Osteoblast (primary cell): ENCODE measurements around the gene WDR75. TPM values are rescaled to one million over a fixed set of nuclear protein-coding genes. Genes with fewer than 3 reads are reported as not detected.

Experiments used
- DNase-seq: peaks from one replicate; pipeline ENCODE4 v3.0.0; 2011; ENCODE audit warnings: low spot score, mixed read lengths; ENCODE audit not compliant: insufficient read length; ENCODE audit errors: missing footprints
- H2AFZ ChIP-seq: 2 replicates; pipeline ENCODE4 v1.6.0; 2011; ENCODE audit warnings: mild to moderate bottlenecking, low read length
- H3K27ac ChIP-seq: 2 replicates; pipeline ENCODE4 v1.5.1; 2011; ENCODE audit warnings: mild to moderate bottlenecking, low read depth, low read length, moderate library complexity
- H3K27me3 ChIP-seq: 2 replicates; pipeline ENCODE4 v1.6.0; 2012; ENCODE audit warnings: mild to moderate bottlenecking, control low read depth, inconsistent platforms, low read length, moderate library complexity; ENCODE audit not compliant: insufficient read depth
- H3K36me3 ChIP-seq: 2 replicates; pipeline ENCODE4 v1.5.1; 2011; ENCODE audit warnings: mild to moderate bottlenecking, low read length, control low read depth, moderate library complexity; ENCODE audit not compliant: insufficient read depth
- H3K4me1 ChIP-seq: 2 replicates; pipeline ENCODE4 v1.5.1; 2011; ENCODE audit warnings: mild to moderate bottlenecking, low read length, control low read depth, moderate library complexity; ENCODE audit not compliant: insufficient read depth
- H3K4me2 ChIP-seq: 2 replicates; pipeline ENCODE4 v1.6.0; 2011; ENCODE audit warnings: mild to moderate bottlenecking, low read length; ENCODE audit not compliant: insufficient read depth
- H3K4me3 ChIP-seq: fragments of 200-600 bp; sonication (generic); 3 replicates; pipeline ENCODE4 v1.5.1; 2012; ENCODE audit warnings: mild to moderate bottlenecking, low read length, inconsistent platforms; ENCODE audit not compliant: insufficient read depth
- H3K79me2 ChIP-seq: 2 replicates; pipeline ENCODE4 v1.6.0; 2012; ENCODE audit warnings: mild to moderate bottlenecking, low read length, control low read depth, inconsistent platforms; ENCODE audit not compliant: insufficient read depth
- H3K9me3 ChIP-seq: 2 replicates; pipeline ENCODE4 v1.5.1; 2011; ENCODE audit warnings: low read depth, low read length, control low read depth
- H4K20me1 ChIP-seq: 2 replicates; pipeline ENCODE4 v1.6.0; 2012; ENCODE audit warnings: mild to moderate bottlenecking, low read length, control low read depth; ENCODE audit not compliant: insufficient read depth
- CTCF ChIP-seq: IDR thresholded peaks from 2 replicates; pipeline ENCODE4 v1.5.1; 2011; ENCODE audit warnings: mild to moderate bottlenecking, low read depth, low read length, moderate library complexity; ENCODE audit errors: extremely low read depth
- total RNA-seq: library from RNA; depleted of rRNA; stranded (reverse); fragments of >200 nt; gene quantifications from 2 replicates; pipeline ENCODE4 v1.2.3, GENCODE V29; 2012

Gene WDR75
- total RNA-seq, 1 donor = 36.2 TPM

DNA sequence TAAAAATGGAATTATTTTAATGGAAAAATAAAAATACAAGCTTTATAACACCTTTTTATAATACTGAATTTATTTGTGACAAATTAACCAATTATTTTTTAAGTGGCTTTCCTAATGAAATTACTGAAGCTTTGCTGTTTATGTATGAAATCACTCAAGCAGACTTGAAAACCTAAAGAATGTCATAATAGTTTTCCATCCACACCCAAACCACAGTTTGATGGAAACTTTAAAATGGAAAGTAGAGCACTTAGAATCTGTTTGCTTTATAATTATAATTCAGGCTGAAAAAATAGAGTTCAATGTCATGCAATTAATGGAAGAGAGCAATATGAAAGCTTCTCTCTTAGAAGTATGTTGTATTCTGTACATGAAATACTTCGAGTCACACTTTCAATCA is 31.6 kb upstream of the WDR75 start:
- no peaks in the 10 kb centered on the region for H3K79me2 ChIP-seq
- H3K4me3 ChIP-seq = no peak overlapping the region
- DNase-seq = peak; percentile 9
- no peak overlapping the region for H2AFZ ChIP-seq
- no peaks in the 10 kb centered on the region for H3K27me3 ChIP-seq
- no peaks in the 10 kb centered on the region for H3K9me3 ChIP-seq
- peak overlapping the region; percentile 87 for H3K27ac ChIP-seq
- no peaks in the 10 kb centered on the region for H4K20me1 ChIP-seq
- peaks cover 48% of the 10 kb centered on the region for H3K4me1 ChIP-seq
- H3K4me2 ChIP-seq = no peak overlapping the region
- no peak for TF ChIP-seq CTCF
- H3K36me3 ChIP-seq = no peaks in the 10 kb centered on the region

- no peak overlapping the region for H3K4me3 ChIP-seq
- H3K4me2 ChIP-seq = peak overlapping the region; percentile 59
- H3K9me3 ChIP-seq = no peaks in the 10 kb centered on the region
- H4K20me1 ChIP-seq = no peaks in the 10 kb centered on the region
- H3K27me3 ChIP-seq = no peaks in the 10 kb centered on the region
- no peak for TF ChIP-seq CTCF
- peak overlapping the region; percentile 85 for H3K27ac ChIP-seq
- H3K79me2 ChIP-seq = no peaks in the 10 kb centered on the region
- H3K4me1 ChIP-seq = peaks cover 43% of the 10 kb centered on the region
- H3K36me3 ChIP-seq = no peaks in the 10 kb centered on the region
- H2AFZ ChIP-seq = no peak overlapping the region
- DNase-seq = peak; percentile 54
These were observed 29.4 kb upstream of the WDR75 start for GRCh38 chr2:189411860-189412259.

DNA sequence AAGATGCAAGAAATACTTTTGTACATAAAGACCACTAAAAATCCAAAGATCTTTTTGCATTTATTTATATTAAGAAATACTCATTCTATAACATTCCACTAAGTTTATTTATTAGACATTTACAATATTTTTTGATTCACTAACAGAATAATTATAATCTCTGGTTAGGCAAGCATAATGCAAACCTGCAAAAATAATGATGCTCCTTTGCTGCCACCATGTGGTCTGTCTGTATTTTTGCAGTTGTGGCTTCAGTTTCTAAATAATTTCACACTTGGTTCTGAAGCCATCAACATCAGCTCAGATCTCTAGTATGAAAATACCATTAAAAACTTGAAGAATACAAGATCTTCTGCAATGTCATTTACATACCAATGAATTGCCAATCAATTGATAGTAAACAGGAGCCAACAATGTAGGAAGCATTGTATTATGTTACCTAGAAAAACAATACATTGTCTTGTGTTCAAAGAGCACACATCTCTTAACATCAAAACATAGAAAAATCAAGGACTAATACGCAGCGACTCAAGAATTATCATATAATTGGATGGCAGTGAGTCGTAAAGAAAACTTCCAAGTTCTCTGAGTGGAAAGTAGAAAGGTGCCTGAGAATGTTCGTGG is 28.8 kb upstream of the WDR75 start:
- Histone ChIP-seq H3K9me3 (no peaks in the 10 kb centered on the region), H3K27ac (peak overlapping the region; percentile 85), H3K27me3 (no peaks in the 10 kb centered on the region), H3K4me3 (no peak overlapping the region), H3K4me2 (peak overlapping the region; percentile 59), H3K36me3 (no peaks in the 10 kb centered on the region), H3K4me1 (peaks cover 39% of the 10 kb centered on the region), H4K20me1 (no peaks in the 10 kb centered on the region), H3K79me2 (no peaks in the 10 kb centered on the region), H2AFZ (peak overlapping the region; percentile 71)
- peak; percentile 39 for DNase-seq
- TF ChIP-seq CTCF = peak; percentile 68

- no peaks in the 10 kb centered on the region for H4K20me1 ChIP-seq
- H3K79me2 ChIP-seq = no peaks in the 10 kb centered on the region
- no peaks in the 10 kb centered on the region for H3K9me3 ChIP-seq
- no peak for TF ChIP-seq CTCF
- peaks cover 31% of the 10 kb centered on the region for H3K4me1 ChIP-seq
- no peak overlapping the region for H3K4me3 ChIP-seq
- H3K27ac ChIP-seq = no peak overlapping the region
- no peaks in the 10 kb centered on the region for H3K27me3 ChIP-seq
- no peak overlapping the region for H2AFZ ChIP-seq
- H3K4me2 ChIP-seq = no peak overlapping the region
- no peaks in the 10 kb centered on the region for H3K36me3 ChIP-seq
- DNase-seq = no peak
These were observed 28.0 kb upstream of the WDR75 start for GRCh38 chr2:189413249-189413648.
